Measurements from ENCODE around the gene TTC28.
"Not testable (repeated sequence)": the region's sequence is repeated elsewhere in the genome, so short reads cannot be mapped to it uniquely, and the experiment has no call there.

The TTC28 gene

GRCh38 chr22:28620244-28620922 lies 59.3 kb downstream of the TTC28 start:
- Histone ChIP-seq H3K9ac (ENCODE audit: low read length) (no peak overlapping the region), H3K4me1 (ENCODE audit: control insufficient read depth, insufficient read depth, low read length) (no peaks in the 10 kb centered on the region), H3K4me3 (ENCODE audit: low read length) (no peak overlapping the region), H3K9me3 (ENCODE audit: control insufficient read depth, low read length) (no peaks in the 10 kb centered on the region), H3K27me3 (ENCODE audit: control insufficient read depth, insufficient read depth, low read length) (no peaks in the 10 kb centered on the region), H3K36me3 (ENCODE audit: control insufficient read depth, insufficient read depth, low read length) (no peaks in the 10 kb centered on the region)

- no peaks in the 10 kb centered on the region for H3K4me1 ChIP-seq (ENCODE audit: control insufficient read depth, insufficient read depth, low read length)
These were observed 60.4 kb downstream of the TTC28 start for GRCh38 chr22:28619236-28619635.

DNA sequence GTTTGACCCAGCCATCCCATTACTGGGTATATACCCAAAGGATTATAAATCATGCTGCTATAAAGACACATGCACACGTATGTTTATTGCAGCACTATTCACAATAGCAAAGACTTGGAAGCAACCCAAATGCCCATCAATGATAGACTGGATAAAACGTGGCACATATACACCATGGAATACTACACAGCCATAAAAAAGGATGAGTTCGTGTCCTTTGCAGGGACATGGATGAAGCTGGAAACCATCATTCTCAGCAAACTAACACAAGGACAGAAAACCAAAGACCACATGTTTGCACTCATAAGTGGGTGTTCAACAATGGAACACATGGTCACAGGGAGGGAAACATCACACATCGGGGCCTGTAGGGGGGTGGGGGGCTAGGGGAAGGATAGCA lies 64.2 kb downstream of the TTC28 start:
- not testable (repeated sequence) for H3K9ac ChIP-seq (ENCODE audit: low read length); H3K27me3 ChIP-seq (ENCODE audit: control insufficient read depth, insufficient read depth, low read length); H3K4me1 ChIP-seq (ENCODE audit: control insufficient read depth, insufficient read depth, low read length); H3K36me3 ChIP-seq (ENCODE audit: control insufficient read depth, insufficient read depth, low read length); H3K9me3 ChIP-seq (ENCODE audit: control insufficient read depth, low read length); H3K4me3 ChIP-seq (ENCODE audit: low read length)

More at GRCh38 chr22:28619236-28619635, 60.4 kb downstream of the TTC28 start:
- Histone ChIP-seq H3K36me3 (ENCODE audit: control insufficient read depth, insufficient read depth, low read length) (no peaks in the 10 kb centered on the region), H3K4me3 (ENCODE audit: low read length) (no peak overlapping the region), H3K9me3 (ENCODE audit: control insufficient read depth, low read length) (no peaks in the 10 kb centered on the region), H3K27me3 (ENCODE audit: control insufficient read depth, insufficient read depth, low read length) (no peaks in the 10 kb centered on the region), H3K9ac (ENCODE audit: low read length) (no peak overlapping the region)

GRCh38 chr22:28609921-28610320 lies 69.7 kb downstream of the TTC28 start:
- no peaks in the 10 kb centered on the region for H3K27me3 ChIP-seq (ENCODE audit: control insufficient read depth, insufficient read depth, low read length)
- no peaks in the 10 kb centered on the region for H3K4me1 ChIP-seq (ENCODE audit: control insufficient read depth, insufficient read depth, low read length)

GRCh38 chr22:28608546-28608945 lies 71.1 kb downstream of the TTC28 start:
- H3K4me1 ChIP-seq (ENCODE audit: control insufficient read depth, insufficient read depth, low read length): no peaks in the 10 kb centered on the region
- H3K4me3 ChIP-seq (ENCODE audit: low read length): no peak overlapping the region
- no peaks in the 10 kb centered on the region for H3K27me3 ChIP-seq (ENCODE audit: control insufficient read depth, insufficient read depth, low read length)
- no peaks in the 10 kb centered on the region for H3K9me3 ChIP-seq (ENCODE audit: control insufficient read depth, low read length)
- H3K9ac ChIP-seq (ENCODE audit: low read length): no peak overlapping the region
- no peaks in the 10 kb centered on the region for H3K36me3 ChIP-seq (ENCODE audit: control insufficient read depth, insufficient read depth, low read length)

More at GRCh38 chr22:28609921-28610320, 69.7 kb downstream of the TTC28 start:
- no peak overlapping the region for H3K4me3 ChIP-seq (ENCODE audit: low read length)
- no peaks in the 10 kb centered on the region for H3K36me3 ChIP-seq (ENCODE audit: control insufficient read depth, insufficient read depth, low read length)
- H3K9ac ChIP-seq (ENCODE audit: low read length): no peak overlapping the region
- no peaks in the 10 kb centered on the region for H3K9me3 ChIP-seq (ENCODE audit: control insufficient read depth, low read length)

DNA sequence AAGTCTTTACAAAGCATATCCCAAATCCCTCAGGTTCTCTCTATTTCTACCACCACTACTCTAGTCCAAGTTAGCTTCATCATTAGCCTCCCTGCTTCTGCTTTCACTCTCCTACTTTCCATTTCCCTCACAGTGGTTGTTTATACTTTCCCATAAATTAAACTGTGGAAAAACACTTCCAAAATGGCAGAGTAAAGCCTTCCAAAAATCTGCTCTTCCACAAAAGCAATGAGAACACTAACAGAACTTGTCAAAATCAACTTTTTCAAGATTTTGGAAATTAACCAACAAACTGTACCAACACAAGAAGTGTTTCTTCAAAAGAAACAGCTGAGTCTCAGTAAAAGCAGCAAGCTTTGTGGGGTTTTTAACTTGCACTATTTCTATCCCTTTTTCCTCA lies 71.8 kb downstream of the TTC28 start:
- no peaks in the 10 kb centered on the region for H3K27me3 ChIP-seq (ENCODE audit: control insufficient read depth, insufficient read depth, low read length)
- no peaks in the 10 kb centered on the region for H3K36me3 ChIP-seq (ENCODE audit: control insufficient read depth, insufficient read depth, low read length)
- H3K9ac ChIP-seq (ENCODE audit: low read length): no peak overlapping the region
- no peak overlapping the region for H3K4me3 ChIP-seq (ENCODE audit: low read length)
- no peaks in the 10 kb centered on the region for H3K4me1 ChIP-seq (ENCODE audit: control insufficient read depth, insufficient read depth, low read length)
- no peaks in the 10 kb centered on the region for H3K9me3 ChIP-seq (ENCODE audit: control insufficient read depth, low read length)

- H3K9ac ChIP-seq (ENCODE audit: low read length): no peak overlapping the region
- no peaks in the 10 kb centered on the region for H3K9me3 ChIP-seq (ENCODE audit: control insufficient read depth, low read length)
- H3K4me3 ChIP-seq (ENCODE audit: low read length): no peak overlapping the region
- no peaks in the 10 kb centered on the region for H3K27me3 ChIP-seq (ENCODE audit: control insufficient read depth, insufficient read depth, low read length)
- H3K36me3 ChIP-seq (ENCODE audit: control insufficient read depth, insufficient read depth, low read length): no peaks in the 10 kb centered on the region
- H3K4me1 ChIP-seq (ENCODE audit: control insufficient read depth, insufficient read depth, low read length): no peaks in the 10 kb centered on the region
These were observed 74.5 kb downstream of the TTC28 start for GRCh38 chr22:28604966-28605761.

GRCh38 chr22:28601915-28602314 lies 77.7 kb downstream of the TTC28 start:
- Histone ChIP-seq H3K4me1 (ENCODE audit: control insufficient read depth, insufficient read depth, low read length) (no peaks in the 10 kb centered on the region), H3K9ac (ENCODE audit: low read length) (no peak overlapping the region), H3K36me3 (ENCODE audit: control insufficient read depth, insufficient read depth, low read length) (no peaks in the 10 kb centered on the region), H3K9me3 (ENCODE audit: control insufficient read depth, low read length) (no peaks in the 10 kb centered on the region), H3K4me3 (ENCODE audit: low read length) (no peak overlapping the region), H3K27me3 (ENCODE audit: control insufficient read depth, insufficient read depth, low read length) (no peaks in the 10 kb centered on the region)

DNA sequence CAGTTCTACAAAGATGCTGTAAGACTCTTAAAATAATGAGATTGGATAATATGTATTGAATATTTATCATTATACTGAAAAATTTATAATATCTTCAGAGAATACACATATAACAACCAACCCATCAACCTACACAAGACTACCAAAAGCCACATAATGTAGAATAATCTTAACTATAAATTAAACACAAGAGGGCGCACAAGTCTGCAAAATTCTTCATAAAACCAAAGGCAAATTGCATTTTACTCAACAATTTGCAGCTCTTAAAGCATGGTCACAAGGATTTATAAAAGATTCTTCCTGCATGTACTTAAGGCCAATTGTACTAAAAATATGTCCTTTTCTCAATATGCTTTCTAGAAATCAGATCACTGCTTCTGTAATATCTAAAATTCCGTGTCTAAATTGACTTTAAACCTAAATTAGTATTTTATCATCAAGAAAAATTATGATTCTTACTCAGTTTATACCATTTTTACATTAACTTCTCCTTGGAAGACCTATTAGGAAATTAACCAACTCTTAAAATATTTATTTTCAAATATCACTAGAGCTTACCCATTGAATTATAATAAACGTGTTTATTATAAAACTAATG lies 79.0 kb downstream of the TTC28 start:
- no peaks in the 10 kb centered on the region for H3K4me1 ChIP-seq (ENCODE audit: control insufficient read depth, insufficient read depth, low read length)
- H3K9ac ChIP-seq (ENCODE audit: low read length): no peak overlapping the region
- no peaks in the 10 kb centered on the region for H3K27me3 ChIP-seq (ENCODE audit: control insufficient read depth, insufficient read depth, low read length)
- H3K9me3 ChIP-seq (ENCODE audit: control insufficient read depth, low read length): no peaks in the 10 kb centered on the region
- no peak overlapping the region for H3K4me3 ChIP-seq (ENCODE audit: low read length)
- H3K36me3 ChIP-seq (ENCODE audit: control insufficient read depth, insufficient read depth, low read length): no peaks in the 10 kb centered on the region

DNA sequence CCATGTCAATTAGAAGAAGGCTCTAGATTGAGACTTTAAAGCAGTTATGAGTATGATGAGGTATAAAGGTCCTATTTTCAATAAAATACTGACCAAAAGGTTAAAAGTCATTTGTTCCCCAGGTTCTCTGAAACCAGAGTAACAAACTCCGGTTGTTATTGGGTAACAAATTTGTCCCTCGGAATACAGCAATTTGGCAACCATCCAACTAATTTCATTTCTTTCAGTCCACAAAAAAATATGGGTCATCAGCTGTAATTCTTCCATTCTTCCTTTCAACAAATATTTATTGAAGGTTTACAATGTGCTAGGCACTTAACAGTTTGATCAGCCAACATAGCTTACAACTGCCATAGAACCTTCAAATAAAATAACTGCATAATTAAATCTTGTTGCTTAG lies 79.9 kb downstream of the TTC28 start:
- no peak overlapping the region for H3K4me3 ChIP-seq (ENCODE audit: low read length)

DNA sequence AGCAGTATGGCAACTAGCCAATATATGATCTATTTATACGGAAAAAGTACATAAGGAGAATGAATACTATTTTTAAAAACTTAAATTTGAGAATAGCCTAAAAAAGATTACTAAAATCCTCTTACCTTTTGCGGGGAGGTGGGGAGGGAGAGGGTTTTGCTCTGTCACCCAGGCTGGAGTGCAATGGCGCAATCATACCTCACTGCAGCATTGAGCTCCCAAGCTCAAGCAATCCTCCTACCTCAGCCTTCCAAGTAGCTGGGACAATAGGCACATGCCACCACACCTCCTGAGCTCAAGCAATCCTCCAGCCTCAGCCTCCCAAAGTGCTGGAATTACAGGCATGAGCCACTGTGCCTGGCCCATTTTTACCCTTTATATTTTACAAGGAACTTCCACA lies 82.0 kb downstream of the TTC28 start:
- no peaks in the 10 kb centered on the region for H3K4me1 ChIP-seq (ENCODE audit: control insufficient read depth, insufficient read depth, low read length)
- H3K27me3 ChIP-seq (ENCODE audit: control insufficient read depth, insufficient read depth, low read length): no peaks in the 10 kb centered on the region
- no peak overlapping the region for H3K4me3 ChIP-seq (ENCODE audit: low read length)
- no peak overlapping the region for H3K9ac ChIP-seq (ENCODE audit: low read length)
- H3K9me3 ChIP-seq (ENCODE audit: control insufficient read depth, low read length): no peaks in the 10 kb centered on the region
- H3K36me3 ChIP-seq (ENCODE audit: control insufficient read depth, insufficient read depth, low read length): no peaks in the 10 kb centered on the region

More for the DNA sequence above, 79.9 kb downstream of the TTC28 start:
- no peak overlapping the region for H3K9ac ChIP-seq (ENCODE audit: low read length)
- H3K27me3 ChIP-seq (ENCODE audit: control insufficient read depth, insufficient read depth, low read length): no peaks in the 10 kb centered on the region
- no peaks in the 10 kb centered on the region for H3K9me3 ChIP-seq (ENCODE audit: control insufficient read depth, low read length)
- H3K36me3 ChIP-seq (ENCODE audit: control insufficient read depth, insufficient read depth, low read length): no peaks in the 10 kb centered on the region
- no peaks in the 10 kb centered on the region for H3K4me1 ChIP-seq (ENCODE audit: control insufficient read depth, insufficient read depth, low read length)

DNA sequence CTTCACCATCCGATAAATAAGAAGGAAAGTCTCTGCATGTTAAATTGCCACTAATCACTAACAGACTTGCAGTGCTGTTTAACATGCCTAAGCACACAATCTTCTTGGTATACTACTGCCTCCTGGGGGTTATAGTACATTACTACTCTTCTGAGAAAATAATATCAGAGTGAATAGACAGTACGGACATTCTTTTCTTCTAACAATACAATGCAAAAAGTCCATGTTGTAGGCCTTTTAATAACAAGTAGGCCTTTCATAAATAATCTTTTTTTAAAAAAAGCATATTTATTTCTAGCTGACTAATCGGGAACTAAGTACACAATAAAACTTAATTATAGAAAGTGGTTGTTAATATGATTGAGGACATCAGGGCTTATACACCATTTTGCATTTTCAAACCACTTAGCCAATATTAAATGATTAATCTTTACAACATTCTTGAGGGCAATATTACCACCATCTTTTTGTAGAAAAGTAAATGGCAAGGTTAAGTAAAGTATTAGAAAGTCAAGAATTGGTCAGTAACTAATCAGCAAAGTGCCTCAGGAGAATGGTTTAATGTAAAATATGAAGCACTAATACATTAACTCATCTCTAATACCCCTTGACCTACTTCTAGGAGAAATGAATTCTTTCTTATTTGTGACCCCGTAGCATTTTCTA lies 84.7 kb downstream of the TTC28 start:
- no peak overlapping the region for H3K9ac ChIP-seq (ENCODE audit: low read length)
- no peaks in the 10 kb centered on the region for H3K36me3 ChIP-seq (ENCODE audit: control insufficient read depth, insufficient read depth, low read length)
- H3K27me3 ChIP-seq (ENCODE audit: control insufficient read depth, insufficient read depth, low read length): no peaks in the 10 kb centered on the region
- H3K4me3 ChIP-seq (ENCODE audit: low read length): no peak overlapping the region
- H3K9me3 ChIP-seq (ENCODE audit: control insufficient read depth, low read length): no peaks in the 10 kb centered on the region
- no peaks in the 10 kb centered on the region for H3K4me1 ChIP-seq (ENCODE audit: control insufficient read depth, insufficient read depth, low read length)
